Stimulated activated CD4-positive, alpha-beta T cell treated with anti-CD3 and anti-CD28 coated beads, Interleukin-15, amount 100 ng/mL, for 1 hour (primary cell): ENCODE measurements around the gene HCFC1.

Source experiments
- DNase-seq, 2 donors: peaks; one replicate each; pipeline ENCODE4 v3.0.0-alpha.2; 2020; ENCODE audit warnings: low read depth in 1 of 2, low spot score in 1 of 2

Gene HCFC1

DNA sequence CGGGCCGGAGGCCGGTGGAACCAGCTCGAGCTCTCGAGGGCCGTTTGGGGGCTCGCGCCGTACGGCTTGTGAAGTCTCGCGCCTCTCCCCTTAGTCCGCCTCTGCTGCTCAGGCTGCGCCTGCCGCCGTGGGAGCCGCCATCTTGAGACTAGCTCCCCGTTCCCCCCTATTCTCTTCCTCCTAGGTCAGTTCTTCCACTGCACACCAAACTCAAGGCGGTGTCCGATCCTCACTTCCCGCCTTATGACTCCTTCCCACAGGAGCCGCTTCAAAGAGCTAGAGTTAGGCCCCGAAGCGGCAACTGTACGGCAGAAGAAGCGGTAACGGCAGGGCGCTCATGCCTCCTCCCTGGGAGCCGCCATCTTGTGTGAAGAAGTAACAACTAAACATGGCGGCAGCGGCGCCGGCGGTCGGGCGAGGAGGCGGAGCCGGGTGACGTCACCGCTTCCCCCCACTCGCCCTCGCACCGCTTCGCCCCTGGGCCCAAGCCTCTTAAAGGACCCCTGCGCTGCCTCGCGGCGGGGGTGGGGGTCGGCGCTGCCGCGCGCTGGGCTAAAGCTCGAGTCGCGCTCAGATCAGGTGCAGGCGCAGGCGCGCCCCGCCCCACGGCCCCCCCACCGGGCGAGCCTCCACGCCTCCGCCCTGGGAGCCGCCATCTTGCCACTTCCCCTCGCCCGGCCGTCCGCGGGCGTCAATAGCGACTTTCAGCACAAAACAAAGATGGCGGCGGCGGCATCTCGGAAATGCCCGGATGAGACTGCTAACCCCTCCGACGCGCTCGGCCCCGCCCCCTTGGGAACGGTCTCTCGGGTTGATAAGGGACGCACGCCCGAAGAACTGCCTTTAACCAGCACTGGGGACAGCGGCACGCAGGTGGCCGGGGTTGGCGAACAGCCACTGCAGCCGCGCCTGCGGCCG, at the start of gene HCFC1:
Gene HCFC1, minus strand, starts transcription at position 369 of the 918 bp plus-strand sequence. CDS start 978 bp downstream, outside the sequence.
- DNase-seq = peak; percentile 77 to 78

DNA sequence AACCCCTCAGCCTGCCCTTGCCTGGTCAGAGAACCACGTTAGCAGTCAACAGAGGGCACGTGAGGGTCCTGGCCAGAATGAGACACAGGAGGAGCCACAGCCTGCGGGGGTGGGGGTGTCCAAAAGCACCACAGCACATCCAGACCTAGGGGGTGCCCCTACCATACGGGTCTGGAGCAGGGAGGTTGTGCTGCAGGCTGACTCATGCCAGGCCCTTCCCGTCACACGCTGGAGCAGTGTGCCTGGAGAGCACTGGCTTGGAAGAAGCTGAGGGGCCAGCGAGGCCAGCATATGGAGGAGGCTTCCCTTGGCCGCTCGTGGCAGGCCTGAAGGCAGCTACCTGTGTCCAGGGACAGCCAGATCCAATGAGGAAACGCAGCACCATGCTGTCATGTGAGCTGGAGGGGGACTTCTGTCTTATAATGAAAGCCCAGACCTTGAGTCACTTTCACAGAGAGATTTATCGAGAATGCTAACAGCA, 49.6 kb upstream of the HCFC1 start:
- DNase-seq = no peak

GRCh38 chrX:154020536-154021115, 49.0 kb upstream of the HCFC1 start:
- DNase-seq = no peak

- DNase-seq = peak; percentile 23 to 51
These were observed 48.3 kb upstream of the HCFC1 start, which contains the start of gene IRAK1 for GRCh38 chrX:154019633-154020528. TSS of gene IRAK1 (minus strand) at chrX:154019902. CDS start at chrX:154019812, 90 bp downstream.

- DNase-seq = no peak
These were observed 47.5 kb upstream of the HCFC1 start for GRCh38 chrX:154019061-154019621.

DNA sequence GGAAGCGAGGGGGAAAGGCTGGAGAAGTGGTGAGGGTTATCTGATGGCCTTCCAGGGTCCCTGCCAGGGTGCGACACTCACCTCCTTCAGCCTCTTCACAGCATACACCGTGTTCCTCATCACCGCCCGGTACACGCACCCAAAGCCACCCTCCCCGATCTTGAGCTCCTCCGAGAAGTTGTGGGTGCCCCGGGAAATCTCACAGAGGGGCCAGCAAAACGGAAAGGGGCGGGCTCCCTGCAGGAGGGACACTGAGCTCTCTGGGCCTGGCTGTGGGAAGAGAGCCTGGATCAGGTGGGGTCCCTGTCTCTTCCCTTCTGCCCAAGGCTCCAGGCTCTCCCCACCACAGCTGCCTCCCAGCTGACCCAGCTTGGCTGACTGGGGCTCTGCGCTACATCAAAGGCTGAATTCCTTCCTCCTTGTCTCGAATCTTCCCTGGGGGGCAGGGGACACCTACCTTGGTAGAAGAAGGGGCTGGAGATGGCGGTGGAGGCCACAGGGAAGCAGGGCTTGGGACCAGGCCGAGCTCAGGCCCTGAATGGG, 47.0 kb upstream of the HCFC1 start:
- no peak for DNase-seq

DNA sequence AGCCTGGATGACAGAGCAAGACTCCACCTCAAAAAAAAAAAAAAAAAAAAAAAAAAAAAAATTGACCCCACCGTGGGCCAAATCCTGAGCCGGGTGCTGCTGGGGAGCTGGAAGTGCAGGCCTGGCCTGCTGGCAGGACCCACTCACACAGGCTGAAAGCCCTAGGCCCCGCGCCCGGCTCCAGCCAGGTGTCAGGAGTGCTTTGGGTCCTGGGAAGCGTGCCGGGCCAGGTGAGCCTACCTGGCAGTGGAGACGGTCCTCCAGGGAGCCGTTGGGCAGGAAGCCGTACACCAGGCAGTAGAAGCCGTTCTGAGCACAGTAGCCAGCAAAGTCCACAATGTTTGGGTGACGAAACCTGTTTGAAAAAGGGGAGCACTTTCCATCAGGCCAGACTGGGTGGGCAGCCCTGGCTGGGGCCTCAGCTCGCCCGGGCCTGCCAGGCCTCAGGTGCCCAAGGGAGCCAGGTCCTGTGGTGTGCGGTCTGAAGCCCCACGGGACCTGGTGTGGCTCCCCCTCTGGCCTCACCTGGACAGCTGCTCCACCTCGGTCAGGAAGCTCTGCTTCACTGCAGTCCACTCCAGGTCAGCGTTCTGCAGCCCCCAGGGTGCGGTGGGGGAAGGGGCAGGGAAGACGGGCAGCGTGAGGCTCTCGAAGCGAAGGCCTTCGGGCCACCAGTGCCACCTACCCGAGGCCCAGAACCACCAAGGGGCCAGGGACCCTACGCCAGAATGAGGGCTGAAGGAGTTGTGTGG, 46.3 kb upstream of the HCFC1 start:
- no peak for DNase-seq

- DNase-seq = no peak
These were observed 44.9 kb upstream of the HCFC1 start for GRCh38 chrX:154016366-154017076.

GRCh38 chrX:154015581-154016264, 44.1 kb upstream of the HCFC1 start:
- DNase-seq = no peak

GRCh38 chrX:154014429-154015380, 43.1 kb upstream of the HCFC1 start:
- DNase-seq = no peak

GRCh38 chrX:154013614-154014360, 42.2 kb upstream of the HCFC1 start:
- DNase-seq = peak; percentile 9 to 38

GRCh38 chrX:154013001-154013421, 41.4 kb upstream of the HCFC1 start:
- no peak for DNase-seq

DNA sequence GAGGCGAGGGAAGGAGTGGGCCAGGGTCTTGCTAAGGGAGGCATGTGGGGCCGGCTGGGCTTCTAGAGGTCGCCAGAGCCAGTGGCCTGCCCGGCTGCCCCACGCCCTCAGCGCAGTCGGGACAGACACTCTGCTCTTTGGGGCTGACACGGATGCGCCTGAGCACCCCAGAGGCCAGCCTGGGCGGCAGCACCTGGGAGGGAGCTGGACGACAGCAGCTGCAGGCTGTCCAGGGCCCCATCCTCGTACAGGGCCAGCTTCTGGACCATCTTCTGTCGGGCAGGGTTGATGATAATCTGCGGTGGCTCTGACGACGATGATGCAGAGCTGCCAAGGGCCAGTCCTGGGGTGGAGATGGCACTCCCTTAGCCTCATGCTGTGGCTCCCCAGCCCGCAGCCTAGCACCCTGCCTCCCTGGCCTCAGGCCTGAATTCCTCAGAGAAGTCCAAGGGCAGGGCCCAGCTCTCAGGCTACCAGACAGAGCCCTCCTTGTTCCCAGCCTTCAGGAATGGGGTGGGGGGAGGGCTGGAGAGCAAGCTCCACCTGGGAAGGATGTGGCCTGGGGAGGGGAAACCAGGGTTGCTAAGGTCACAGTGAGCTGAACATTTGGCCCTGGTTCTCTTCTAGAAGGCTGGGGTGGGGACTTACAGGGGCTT, 40.8 kb upstream of the HCFC1 start:
- no peak for DNase-seq

GRCh38 chrX:154011376-154012335, 40.0 kb upstream of the HCFC1 start:
- no peak for DNase-seq
